HG02943 (cell line): ENCODE results near the gene PRSS21.

ENCODE experiments used
- ATAC-seq: cut with Tn5 transposase; IDR thresholded peaks from one replicate; pipeline ENCODE4 v1.9.1; 2021; ENCODE audit warnings: mild to moderate bottlenecking, low read depth, moderate library complexity; ENCODE audit not compliant: unreplicated experiment

The PRSS21 gene, protein sequence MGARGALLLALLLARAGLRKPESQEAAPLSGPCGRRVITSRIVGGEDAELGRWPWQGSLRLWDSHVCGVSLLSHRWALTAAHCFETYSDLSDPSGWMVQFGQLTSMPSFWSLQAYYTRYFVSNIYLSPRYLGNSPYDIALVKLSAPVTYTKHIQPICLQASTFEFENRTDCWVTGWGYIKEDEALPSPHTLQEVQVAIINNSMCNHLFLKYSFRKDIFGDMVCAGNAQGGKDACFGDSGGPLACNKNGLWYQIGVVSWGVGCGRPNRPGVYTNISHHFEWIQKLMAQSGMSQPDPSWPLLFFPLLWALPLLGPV

GRCh38 chr16:2816751-2817339 lies at the start of gene PRSS21:
PRSS21 (plus strand) TSS chr16:2817237; CDS start chr16:2817269, 32 bp downstream.
- ATAC-seq, result no peak

DNA sequence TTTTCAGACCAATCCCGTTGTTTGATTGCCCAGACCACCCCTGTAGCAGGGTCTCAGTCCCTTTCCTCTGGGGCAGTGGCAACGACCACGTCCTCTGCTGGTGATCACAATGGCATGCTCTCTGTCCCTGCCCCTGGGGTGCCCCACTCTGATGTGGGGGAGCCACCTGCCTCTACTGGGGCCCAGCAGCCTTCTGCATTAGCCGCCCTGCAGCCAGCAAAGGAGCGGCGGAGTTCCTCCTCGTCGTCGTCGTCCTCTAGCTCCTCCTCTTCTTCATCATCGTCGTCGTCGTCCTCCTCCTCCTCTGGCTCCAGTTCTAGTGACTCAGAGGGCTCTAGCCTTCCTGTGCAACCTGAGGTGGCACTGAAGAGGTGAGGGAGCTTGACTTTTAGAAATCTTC lies 49.1 kb upstream of the PRSS21 start:
- ATAC-seq, result no peak

DNA sequence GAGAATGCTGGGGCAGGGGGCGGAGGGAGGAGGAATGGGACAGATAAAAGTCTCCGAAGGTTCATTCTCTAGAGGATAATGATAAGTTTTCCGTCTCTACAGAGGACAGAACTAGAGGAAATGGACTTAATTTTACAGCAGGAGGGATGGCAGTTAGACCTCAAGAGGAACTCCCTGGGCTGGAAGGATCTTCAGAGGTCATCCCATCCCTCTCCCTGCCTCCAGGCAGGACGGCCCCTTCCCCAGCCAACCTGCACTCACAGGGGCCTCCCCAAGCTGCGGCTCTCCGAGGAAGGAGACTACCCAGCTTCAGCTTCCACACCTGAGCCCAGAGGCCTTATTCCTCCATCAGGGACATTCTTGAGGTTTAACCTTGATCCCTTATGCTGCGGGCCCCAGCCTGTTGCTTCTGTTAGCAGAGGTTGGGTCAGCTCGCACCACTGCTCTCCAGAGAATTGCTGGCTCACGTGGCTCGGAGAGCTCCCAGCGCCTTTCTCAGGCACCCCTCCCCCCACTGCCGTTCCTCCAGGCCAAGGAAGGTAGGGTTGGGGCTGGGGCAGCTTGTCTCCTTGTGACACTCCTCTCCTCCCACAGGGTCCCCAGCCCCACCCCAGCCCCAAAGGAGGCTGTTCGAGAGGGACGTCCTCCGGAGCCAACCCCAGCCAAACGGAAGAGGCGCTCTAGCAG lies 48.5 kb upstream of the PRSS21 start:
- no peak for ATAC-seq

DNA sequence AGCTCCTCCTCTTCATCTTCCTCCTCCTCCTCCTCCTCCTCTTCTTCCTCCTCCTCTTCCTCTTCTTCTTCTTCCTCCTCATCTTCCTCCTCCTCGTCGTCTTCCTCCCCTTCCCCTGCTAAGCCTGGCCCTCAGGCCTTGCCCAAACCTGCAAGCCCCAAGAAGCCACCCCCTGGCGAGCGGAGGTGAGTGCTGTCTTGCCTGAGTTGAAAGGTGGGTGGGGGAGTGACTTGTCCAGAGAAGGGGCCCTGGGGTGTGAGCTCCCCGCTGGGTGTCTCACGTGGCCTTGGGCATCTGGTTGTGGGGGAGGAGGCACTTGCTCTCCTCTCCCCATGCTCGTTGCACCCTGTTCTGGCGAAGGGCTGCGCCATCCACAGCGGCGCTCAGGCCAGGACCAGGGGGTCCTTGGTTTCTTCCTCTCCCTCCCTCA lies 47.9 kb upstream of the PRSS21 start:
- ATAC-seq, result no peak

DNA sequence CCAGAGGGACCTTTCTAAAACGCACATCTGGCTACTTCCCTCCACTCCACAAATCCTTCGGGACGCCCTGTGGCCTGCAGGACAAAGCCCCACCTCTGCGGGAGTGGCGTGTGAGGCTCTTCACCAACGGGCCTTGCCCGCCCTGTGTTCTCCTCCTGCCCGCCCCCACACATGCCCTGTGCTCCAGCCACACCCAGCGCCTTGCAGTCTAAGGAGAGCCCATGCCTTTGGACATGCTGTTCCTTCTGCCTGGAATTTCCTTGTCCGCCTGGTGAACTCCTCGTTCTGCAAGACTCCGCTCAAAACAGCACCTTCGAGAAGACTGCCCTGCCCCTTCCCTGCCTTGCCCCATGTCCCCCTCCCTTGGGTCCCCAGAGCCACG lies 47.4 kb upstream of the PRSS21 start:
- ATAC-seq, result no peak

GRCh38 chr16:2770057-2770951 lies 46.7 kb upstream of the PRSS21 start:
- ATAC-seq, result no peak

DNA sequence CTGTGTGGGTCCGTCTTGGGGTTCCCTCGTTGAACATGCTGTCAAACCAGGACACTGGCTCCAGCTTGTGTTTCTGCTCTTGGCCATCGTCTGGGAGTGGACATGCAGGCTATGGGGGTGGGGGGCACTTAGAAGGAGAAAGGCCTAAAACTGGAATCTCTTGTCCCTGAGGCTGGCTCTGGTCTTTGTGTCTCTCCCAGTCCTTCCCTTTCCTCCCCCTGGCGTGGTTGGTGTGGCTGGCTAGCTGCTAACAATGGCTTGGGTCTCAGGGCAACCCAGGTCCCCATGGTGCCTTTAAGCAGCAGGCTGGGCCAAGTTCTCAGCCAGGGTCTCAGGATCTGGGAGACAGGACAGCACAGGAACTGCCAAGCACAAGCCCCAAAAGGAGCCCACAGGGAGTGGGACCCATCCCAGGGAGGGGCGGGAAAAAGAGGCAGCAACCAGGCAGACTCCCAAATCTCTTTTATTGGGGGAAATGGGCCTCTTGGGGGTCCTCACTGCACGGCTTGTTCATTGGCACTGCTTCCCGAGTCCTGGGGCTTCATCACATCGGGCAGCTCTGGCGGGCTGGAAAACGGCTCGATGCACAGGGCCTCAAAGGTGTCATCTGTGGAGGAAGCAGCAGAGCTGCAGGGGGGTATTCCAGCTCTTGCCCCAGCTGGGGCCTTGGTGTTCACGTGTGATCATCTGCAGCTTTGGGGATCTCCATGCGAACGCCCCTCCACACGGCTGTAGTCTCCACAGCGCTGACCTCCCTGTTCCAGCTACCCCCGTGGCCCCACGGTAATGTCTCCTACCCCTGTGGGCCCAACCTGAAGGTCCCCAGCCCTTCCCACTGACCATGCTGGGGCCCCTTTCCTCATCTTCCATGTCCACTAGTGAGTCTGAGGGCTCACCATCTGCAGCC lies 45.3 kb upstream of the PRSS21 start:
- ATAC-seq, result no peak

DNA sequence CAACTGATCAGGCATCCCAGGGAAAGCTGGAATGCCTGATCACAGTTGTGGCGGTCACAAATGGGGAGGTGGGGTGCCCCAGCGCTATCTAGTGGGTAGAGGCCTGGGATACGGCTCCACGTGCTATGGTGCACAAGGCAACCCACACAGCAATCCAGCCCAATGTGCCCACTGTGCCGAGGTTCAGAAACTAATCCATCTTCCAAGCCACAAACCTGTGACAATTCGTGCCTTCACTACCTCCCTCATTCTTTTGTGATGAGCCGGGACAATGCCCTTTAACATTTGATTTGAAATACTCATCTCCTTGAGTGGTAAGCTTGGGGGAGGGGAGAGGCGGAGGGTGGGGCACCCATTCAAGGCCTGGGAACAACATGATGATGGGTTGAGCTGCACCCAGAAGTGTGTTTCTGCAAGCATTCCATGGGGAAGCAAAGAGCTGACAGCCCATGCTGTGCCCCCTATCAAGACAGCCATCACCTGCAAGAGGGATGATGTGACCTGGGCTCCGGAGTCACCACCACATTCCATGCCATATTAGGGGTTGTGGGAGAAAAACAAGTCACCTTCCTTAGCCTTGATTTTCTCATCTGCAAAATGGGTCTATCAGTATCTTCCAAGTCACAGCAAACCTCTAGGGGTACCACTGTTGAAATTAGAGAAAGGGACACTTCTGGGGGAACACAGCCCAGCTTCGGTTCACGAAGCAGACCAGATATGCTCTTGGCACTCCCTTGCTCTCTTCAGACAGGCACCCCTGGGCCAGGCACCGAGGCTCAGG lies 43.7 kb upstream of the PRSS21 start:
- ATAC-seq, result no peak

- no peak for ATAC-seq
These were observed 42.7 kb upstream of the PRSS21 start for GRCh38 chr16:2774161-2774891.

DNA sequence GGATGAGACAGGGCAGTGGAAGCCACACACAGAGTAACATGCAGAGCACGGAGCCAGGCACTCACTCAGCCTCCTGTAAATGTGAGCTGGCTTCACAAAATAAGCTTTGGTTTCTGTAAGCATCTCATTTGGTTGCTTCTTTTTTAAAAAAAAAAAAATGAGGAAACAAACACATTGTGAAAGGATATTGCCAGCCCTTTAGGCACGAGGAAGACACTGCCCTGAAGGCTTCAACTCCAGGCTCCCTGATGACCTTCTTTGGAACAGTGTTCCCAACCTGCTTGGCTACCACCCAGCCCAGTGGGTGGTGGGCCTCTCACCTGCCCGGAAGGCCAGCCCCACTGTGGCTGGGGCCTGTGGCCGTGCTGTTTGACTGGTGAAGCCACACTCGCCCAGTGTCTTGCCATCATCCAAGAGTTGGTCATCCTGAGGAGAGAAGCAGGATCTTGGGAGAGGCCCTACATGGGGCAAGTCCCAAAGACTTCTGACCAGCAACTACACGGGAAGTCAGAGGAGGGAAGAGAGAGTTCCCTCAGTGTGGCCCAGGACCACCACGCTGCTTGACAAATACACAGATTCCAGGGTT lies 41.8 kb upstream of the PRSS21 start:
- ATAC-seq, result no peak

DNA sequence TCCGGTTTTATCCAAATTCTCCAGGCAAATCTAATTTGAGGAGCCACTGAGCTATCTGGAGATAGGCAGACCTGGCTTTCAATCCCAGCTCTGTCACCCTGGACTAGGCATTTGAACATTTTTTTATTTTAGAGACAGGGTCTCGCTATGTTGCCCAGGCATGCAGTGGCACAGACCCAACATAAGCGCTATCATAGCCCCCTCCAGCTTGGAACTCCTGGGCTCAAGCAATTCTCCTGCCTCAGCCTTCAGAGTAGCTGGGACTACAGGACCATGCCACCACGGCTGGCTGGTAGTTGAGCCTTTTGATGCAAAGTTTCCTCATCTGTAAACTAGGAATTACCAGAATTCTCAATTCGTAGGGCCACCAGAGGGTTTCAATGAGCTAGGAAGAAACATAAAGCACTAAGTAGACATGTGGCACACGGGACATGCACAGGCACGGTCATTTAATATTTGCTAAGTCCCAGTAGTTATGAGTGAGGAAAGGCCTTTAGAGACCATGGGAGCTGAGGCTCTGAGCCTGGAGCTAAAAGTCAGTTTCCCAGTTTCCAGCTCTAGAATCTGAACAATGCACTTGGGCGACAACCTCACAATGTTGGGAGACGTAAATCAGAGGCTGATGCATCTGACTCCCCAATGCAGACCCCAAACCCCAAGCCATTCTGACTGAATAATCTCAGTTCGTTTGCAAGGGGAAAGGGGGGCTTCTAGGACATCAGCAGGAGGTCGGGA lies 41.1 kb upstream of the PRSS21 start:
- no peak for ATAC-seq

GRCh38 chr16:2776500-2777139 lies 40.4 kb upstream of the PRSS21 start:
- ATAC-seq, result no peak

- peak; percentile 60 for ATAC-seq
These were observed 39.7 kb upstream of the PRSS21 start, which contains the start of gene ELOB for GRCh38 chr16:2777231-2777902. ELOB (minus strand) TSS chr16:2777280; CDS start chr16:2777239, 41 bp downstream.

GRCh38 chr16:2777903-2778629 lies 39.0 kb upstream of the PRSS21 start:
- peak; percentile 14 for ATAC-seq

GRCh38 chr16:2778630-2778958 lies 38.4 kb upstream of the PRSS21 start:
- no peak for ATAC-seq
